ENCODE data around the gene SCN7A.

DNA sequence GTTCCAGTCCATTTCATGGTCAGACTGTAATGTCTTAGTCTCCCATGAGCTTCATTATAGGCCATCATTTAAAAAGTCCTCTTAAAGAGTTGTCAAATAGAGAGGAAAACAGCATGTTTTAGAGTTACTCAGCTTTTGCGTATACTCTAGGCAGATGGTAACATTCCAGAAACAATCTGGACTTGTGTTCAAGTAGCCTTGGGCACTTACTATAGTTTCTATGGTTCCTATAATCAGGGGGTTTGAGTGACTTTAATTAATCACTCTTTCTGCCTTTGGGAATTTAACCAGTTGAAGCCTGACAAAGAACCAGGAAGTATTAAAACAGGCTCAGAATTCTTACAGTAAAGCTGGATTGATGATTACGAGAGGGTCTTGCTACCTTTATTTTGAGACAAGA is 42.1 kb upstream of the SCN7A start:
- no peak for TF ChIP-seq CTCF (IDR thresholded peaks at IDR 0.05)
- no peak for TF ChIP-seq POLR2A (IDR thresholded peaks at IDR 0.05; ENCODE audit: low read depth)
- no peak for TF ChIP-seq POLR2AphosphoS5 (IDR thresholded peaks at IDR 0.05)
